ENCODE measurements around the gene FAM222A. TPM values are rescaled to one million over a fixed set of nuclear protein-coding genes. Genes with fewer than 3 reads are reported as not detected.

FAM222A gene
- total and polyA plus RNA-seq, 12 donors, result 9.2 to 57.8 (median 25.3) TPM

DNA sequence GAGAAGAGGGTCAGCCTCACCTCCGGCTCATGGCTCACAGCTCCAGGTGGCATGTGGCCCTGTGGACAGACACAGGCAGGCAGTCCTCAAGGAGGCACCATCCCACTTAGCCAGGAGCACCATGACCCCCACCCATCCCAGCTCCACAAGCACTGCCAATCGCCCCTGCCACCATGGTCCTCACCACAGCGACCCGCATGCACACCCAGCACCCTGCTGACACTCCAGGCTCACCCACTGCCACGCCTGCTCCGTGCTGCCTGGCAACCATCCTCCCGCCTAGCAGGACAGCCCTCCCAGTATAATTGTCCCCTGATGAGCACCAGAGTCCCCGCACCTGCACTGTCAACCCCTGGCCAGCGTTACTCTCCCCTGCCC is 68.7 kb downstream of the FAM222A start:
- Histone ChIP-seq H3K4me1 (replicated peaks in 1 of 2) (no peaks in the 10 kb centered on the region), H3K27me3 (no peaks in the 10 kb centered on the region), H3K9me3 (replicated peaks in 1 of 3) (no peaks in the 10 kb centered on the region), H3K36me3 (replicated peaks in 1 of 2) (no peaks in the 10 kb centered on the region), H3K27ac (no peak overlapping the region), H3K4me3 (no peak overlapping the region)
- 88 to 93% (median 90%) methylated on average over 9 of the region's 9 CpGs for WGBS, 4 donors
- DNase-seq, result no peak
- intact Hi-C loops (cut with DNase I), result no loop called here
- TF ChIP-seq, protein P1, sequence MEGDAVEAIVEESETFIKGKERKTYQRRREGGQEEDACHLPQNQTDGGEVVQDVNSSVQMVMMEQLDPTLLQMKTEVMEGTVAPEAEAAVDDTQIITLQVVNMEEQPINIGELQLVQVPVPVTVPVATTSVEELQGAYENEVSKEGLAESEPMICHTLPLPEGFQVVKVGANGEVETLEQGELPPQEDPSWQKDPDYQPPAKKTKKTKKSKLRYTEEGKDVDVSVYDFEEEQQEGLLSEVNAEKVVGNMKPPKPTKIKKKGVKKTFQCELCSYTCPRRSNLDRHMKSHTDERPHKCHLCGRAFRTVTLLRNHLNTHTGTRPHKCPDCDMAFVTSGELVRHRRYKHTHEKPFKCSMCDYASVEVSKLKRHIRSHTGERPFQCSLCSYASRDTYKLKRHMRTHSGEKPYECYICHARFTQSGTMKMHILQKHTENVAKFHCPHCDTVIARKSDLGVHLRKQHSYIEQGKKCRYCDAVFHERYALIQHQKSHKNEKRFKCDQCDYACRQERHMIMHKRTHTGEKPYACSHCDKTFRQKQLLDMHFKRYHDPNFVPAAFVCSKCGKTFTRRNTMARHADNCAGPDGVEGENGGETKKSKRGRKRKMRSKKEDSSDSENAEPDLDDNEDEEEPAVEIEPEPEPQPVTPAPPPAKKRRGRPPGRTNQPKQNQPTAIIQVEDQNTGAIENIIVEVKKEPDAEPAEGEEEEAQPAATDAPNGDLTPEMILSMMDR (IDR thresholded peaks at IDR 0.05), result no peak
- TF ChIP-seq POLR2A (IDR thresholded peaks at IDR 0.05), result no peak

DNA sequence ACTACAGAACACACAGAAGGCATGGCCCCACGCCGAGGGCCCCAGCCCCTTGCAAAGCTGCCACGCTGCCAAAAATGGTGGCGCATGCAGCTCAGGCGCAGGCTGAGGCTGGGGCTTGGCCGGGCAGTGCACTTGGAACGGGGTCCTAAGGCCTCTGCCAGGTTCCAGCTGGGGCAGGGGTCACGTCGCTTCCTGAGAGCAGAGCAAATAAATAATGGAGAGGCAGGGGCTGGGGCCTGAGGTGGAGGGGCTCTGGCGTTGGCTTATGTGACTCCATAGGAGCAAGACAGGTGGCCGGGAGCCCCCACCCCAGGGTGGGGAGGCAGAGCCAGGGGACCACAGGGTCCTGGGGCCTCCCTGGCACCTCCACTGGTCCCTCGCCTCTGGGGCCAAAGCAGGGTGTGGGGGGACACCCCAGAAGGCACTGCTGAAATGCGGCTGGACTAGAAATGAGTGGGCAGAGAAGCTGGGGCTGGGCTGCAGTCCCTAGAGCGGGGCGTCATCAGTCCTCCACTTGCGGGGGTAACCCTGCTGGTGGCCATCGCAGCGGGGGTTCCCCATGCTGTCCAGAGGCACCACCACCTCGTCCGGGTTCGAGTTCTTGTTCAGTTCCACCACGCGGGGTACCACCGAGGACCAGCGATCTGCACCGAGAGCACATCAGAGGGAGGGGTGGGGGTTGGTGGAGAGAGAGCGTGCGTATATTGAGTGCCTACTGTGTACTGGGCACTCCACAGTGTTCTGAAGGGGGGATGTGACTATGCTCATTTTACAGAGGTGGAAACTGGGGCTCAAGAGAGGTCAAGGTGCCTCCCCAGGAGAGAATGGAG is 69.7 kb downstream of the FAM222A start:
- no peaks in the 10 kb centered on the region for H3K36me3 ChIP-seq (replicated peaks in 1 of 2)
- intact Hi-C loops (cut with DNase I), result no loop called here
- TF ChIP-seq, protein P1 (IDR thresholded peaks at IDR 0.05), result no peak
- TF ChIP-seq POLR2A (IDR thresholded peaks at IDR 0.05), result no peak
- no peaks in the 10 kb centered on the region for H3K9me3 ChIP-seq (replicated peaks in 1 of 3)
- DNase-seq, result no peak
- WGBS, 4 donors, result 83 to 87% (median 85%) methylated on average over 19 to 28 of the region's 28 CpGs
- H3K4me1 ChIP-seq (replicated peaks in 1 of 2), result no peaks in the 10 kb centered on the region
- no peak overlapping the region for H3K27ac ChIP-seq
- no peaks in the 10 kb centered on the region for H3K27me3 ChIP-seq
- H3K4me3 ChIP-seq, result no peak overlapping the region

DNA sequence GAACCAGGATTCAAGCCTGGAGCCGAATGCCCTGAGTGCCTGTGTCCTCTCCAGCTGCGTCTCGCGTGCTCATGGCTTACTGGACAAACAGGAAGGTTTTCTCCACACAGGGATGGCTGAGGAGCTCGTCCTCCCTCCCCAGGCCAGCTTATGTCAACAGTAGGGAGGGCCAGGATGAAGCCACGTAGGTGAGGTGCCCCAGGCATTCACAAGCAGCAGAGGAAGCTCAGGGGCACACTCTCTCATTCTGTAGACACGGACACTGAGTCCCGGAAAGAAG is 70.3 kb downstream of the FAM222A start:
- intact Hi-C loops (cut with DNase I), result no loop called here
- no peak overlapping the region for H3K4me3 ChIP-seq
- H3K9me3 ChIP-seq (replicated peaks in 1 of 3), result no peaks in the 10 kb centered on the region
- H3K36me3 ChIP-seq (replicated peaks in 1 of 2), result no peaks in the 10 kb centered on the region
- WGBS, 4 donors, result 80 to 89% (median 85%) methylated on average over 5 to 8 of the region's 8 CpGs
- TF ChIP-seq POLR2A (IDR thresholded peaks at IDR 0.05), result no peak
- TF ChIP-seq, protein P1 (IDR thresholded peaks at IDR 0.05), result no peak
- H3K27me3 ChIP-seq, result no peaks in the 10 kb centered on the region
- H3K27ac ChIP-seq, result no peak overlapping the region
- DNase-seq, result no peak
- no peaks in the 10 kb centered on the region for H3K4me1 ChIP-seq (replicated peaks in 1 of 2)

DNA sequence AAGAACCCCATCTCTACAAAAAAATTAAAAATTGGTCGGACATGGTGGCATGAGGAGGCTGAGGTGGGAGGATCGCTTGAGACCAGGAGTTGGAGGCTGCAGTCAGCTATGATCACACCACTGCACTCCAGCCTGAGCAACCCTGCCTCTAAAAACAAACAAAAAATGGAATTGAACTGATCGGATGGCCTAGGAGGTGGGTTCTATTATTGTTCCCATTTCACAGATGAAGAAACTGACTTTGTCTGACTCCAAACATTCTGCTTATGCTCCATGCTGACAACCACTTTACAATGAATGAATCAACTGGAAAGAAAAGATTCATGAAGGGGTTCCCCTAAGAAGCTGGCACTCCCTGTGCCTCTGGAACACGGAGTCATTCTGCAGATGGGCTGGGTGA is 72.2 kb downstream of the FAM222A start:
- H3K27me3 ChIP-seq, result no peaks in the 10 kb centered on the region
- no peaks in the 10 kb centered on the region for H3K9me3 ChIP-seq (replicated peaks in 1 of 3)
- H3K27ac ChIP-seq, result no peak overlapping the region
- no peaks in the 10 kb centered on the region for H3K4me1 ChIP-seq (replicated peaks in 1 of 2)
- no peak overlapping the region for H3K4me3 ChIP-seq
- no peak for DNase-seq
- no peaks in the 10 kb centered on the region for H3K36me3 ChIP-seq (replicated peaks in 1 of 2)
- WGBS, 4 donors, result 74 to 92% (median 87%) methylated on average over 4 of the region's 4 CpGs
- intact Hi-C loops (cut with DNase I), result no loop called here
- TF ChIP-seq, protein P1 (IDR thresholded peaks at IDR 0.05), result no peak
- no peak for TF ChIP-seq POLR2A (IDR thresholded peaks at IDR 0.05)
